ENCODE results near the gene IL6. TPM values are rescaled to one million over a fixed set of nuclear protein-coding genes. Genes with fewer than 3 reads are reported as not detected.

The IL6 gene
- total RNA-seq, 1 experiment from 2014 or later = 22.0 TPM

- ChIA-PET POLR2A (interaction anchor here (0.6 to 1.4 kb wide), 2 partner anchors 20 to 1931 kb away, joined by 3 to 4 read pairs; no protein-coding TSS in a partner anchor), CTCF (interaction anchor here (0.6 to 1.8 kb wide), 7 partner anchors 18 to 359 kb away, joined by 3 to 8 read pairs (median 4); partner anchors contain the start of gene IL6)
- intact Hi-C loops (cut with micrococcal nuclease) = no loop called here
- BruUV-seq (replicated peaks) = no TSS peak
- Mint-ChIP-seq H3K9me3 (ENCODE audit: unreplicated experiment) (no peaks in the 10 kb centered on the region), H3K36me3 (ENCODE audit: insufficient read depth, unreplicated experiment) (no peaks in the 10 kb centered on the region), H3K4me1 (ENCODE audit: insufficient read depth, unreplicated experiment) (peaks cover 18% of the 10 kb centered on the region), H3K27ac (ENCODE audit: low read depth, unreplicated experiment) (no peak overlapping the region), H3K4me3 (ENCODE audit: unreplicated experiment) (no peak overlapping the region), H3K27me3 (ENCODE audit: insufficient read depth, unreplicated experiment) (no peaks in the 10 kb centered on the region)
- peak; percentile 20 for DNase-seq (ENCODE audit: unreplicated experiment)
- TF ChIP-seq CTCF (IDR thresholded peaks at IDR 0.05; ENCODE audit: unreplicated experiment) = no peak
These were observed 30.3 kb upstream of the IL6 start for GRCh38 chr7:22696541-22697228.

GRCh38 chr7:22697322-22697859 is 29.6 kb upstream of the IL6 start:
- DNase-seq (ENCODE audit: unreplicated experiment) = no peak
- Mint-ChIP-seq H3K27me3 (ENCODE audit: insufficient read depth, unreplicated experiment) (no peaks in the 10 kb centered on the region), H3K27ac (ENCODE audit: low read depth, unreplicated experiment) (no peak overlapping the region), H3K36me3 (ENCODE audit: insufficient read depth, unreplicated experiment) (no peaks in the 10 kb centered on the region), H3K9me3 (ENCODE audit: unreplicated experiment) (no peaks in the 10 kb centered on the region), H3K4me3 (ENCODE audit: unreplicated experiment) (no peak overlapping the region), H3K4me1 (ENCODE audit: insufficient read depth, unreplicated experiment) (peaks cover 18% of the 10 kb centered on the region)
- ChIA-PET POLR2A (interaction anchor here (0.7 kb wide), 1 partner anchor 25 kb away, joined by 3 read pairs; no protein-coding TSS in a partner anchor), CTCF (interaction anchor here (0.6 to 1.8 kb wide), 6 partner anchors 19 to 358 kb away, joined by 3 to 8 read pairs (median 5); partner anchors contain the start of gene IL6)
- intact Hi-C loops (cut with micrococcal nuclease) = no loop called here
- TF ChIP-seq CTCF (IDR thresholded peaks at IDR 0.05; ENCODE audit: unreplicated experiment) = no peak
- no TSS peak for BruUV-seq (replicated peaks)

GRCh38 chr7:22697876-22698606 is 29.0 kb upstream of the IL6 start:
- intact Hi-C loops (cut with micrococcal nuclease) = no loop called here
- CTCF ChIA-PET = interaction anchor here (0.6 to 1.8 kb wide), 3 partner anchors 18 to 357 kb away, joined by 3 to 8 read pairs (median 6); no protein-coding TSS in a partner anchor
- H3K9me3 Mint-ChIP-seq (ENCODE audit: unreplicated experiment) = no peaks in the 10 kb centered on the region
- no peaks in the 10 kb centered on the region for H3K27me3 Mint-ChIP-seq (ENCODE audit: insufficient read depth, unreplicated experiment)
- peaks cover 18% of the 10 kb centered on the region for H3K4me1 Mint-ChIP-seq (ENCODE audit: insufficient read depth, unreplicated experiment)
- no peak overlapping the region for H3K4me3 Mint-ChIP-seq (ENCODE audit: unreplicated experiment)
- no peak for TF ChIP-seq CTCF (IDR thresholded peaks at IDR 0.05; ENCODE audit: unreplicated experiment)
- no peak overlapping the region for H3K27ac Mint-ChIP-seq (ENCODE audit: low read depth, unreplicated experiment)
- POLR2A ChIA-PET = interaction anchor here (0.7 to 1.4 kb wide), 2 partner anchors 8 to 26 kb away, joined by 3 to 4 read pairs; no protein-coding TSS in a partner anchor
- no peaks in the 10 kb centered on the region for H3K36me3 Mint-ChIP-seq (ENCODE audit: insufficient read depth, unreplicated experiment)
- no peak for DNase-seq (ENCODE audit: unreplicated experiment)
- BruUV-seq (replicated peaks) = no TSS peak

GRCh38 chr7:22698767-22699166 is 28.2 kb upstream of the IL6 start:
- peaks cover 18% of the 10 kb centered on the region for H3K4me1 Mint-ChIP-seq (ENCODE audit: insufficient read depth, unreplicated experiment)
- H3K27me3 Mint-ChIP-seq (ENCODE audit: insufficient read depth, unreplicated experiment) = no peaks in the 10 kb centered on the region
- H3K4me3 Mint-ChIP-seq (ENCODE audit: unreplicated experiment) = no peak overlapping the region
- TF ChIP-seq CTCF (IDR thresholded peaks at IDR 0.05; ENCODE audit: unreplicated experiment) = no peak
- no peak for DNase-seq (ENCODE audit: unreplicated experiment)
- ChIA-PET POLR2A (interaction anchor here (0.6 to 1.4 kb wide), 2 partner anchors 9 to 27 kb away, joined by 3 to 4 read pairs; no protein-coding TSS in a partner anchor), CTCF (interaction anchor here (0.5 to 1.3 kb wide), 4 partner anchors 19 to 35 kb away, joined by 3 read pairs; no protein-coding TSS in a partner anchor)
- intact Hi-C loops (cut with micrococcal nuclease) = no loop called here
- H3K36me3 Mint-ChIP-seq (ENCODE audit: insufficient read depth, unreplicated experiment) = no peaks in the 10 kb centered on the region
- no peaks in the 10 kb centered on the region for H3K9me3 Mint-ChIP-seq (ENCODE audit: unreplicated experiment)
- no peak overlapping the region for H3K27ac Mint-ChIP-seq (ENCODE audit: low read depth, unreplicated experiment)
- no TSS peak for BruUV-seq (replicated peaks)

All from MCF 10A (cell line).